Activated T-helper 9 cell treated with anti-CD3 and anti-CD28 coated beads, Interleukin-2, amount 50 U/mL, for 16 hours (primary cell): ENCODE results near the gene SP1.
"Not testable (repeated sequence)": the region's sequence is repeated elsewhere in the genome, so short reads cannot be mapped to it uniquely, and the experiment has no call there.

Experiments used
- DNase-seq: peaks from one replicate; pipeline ENCODE4 v3.0.0-alpha.2; 2020; ENCODE audit warnings: low read depth

The SP1 gene

DNA sequence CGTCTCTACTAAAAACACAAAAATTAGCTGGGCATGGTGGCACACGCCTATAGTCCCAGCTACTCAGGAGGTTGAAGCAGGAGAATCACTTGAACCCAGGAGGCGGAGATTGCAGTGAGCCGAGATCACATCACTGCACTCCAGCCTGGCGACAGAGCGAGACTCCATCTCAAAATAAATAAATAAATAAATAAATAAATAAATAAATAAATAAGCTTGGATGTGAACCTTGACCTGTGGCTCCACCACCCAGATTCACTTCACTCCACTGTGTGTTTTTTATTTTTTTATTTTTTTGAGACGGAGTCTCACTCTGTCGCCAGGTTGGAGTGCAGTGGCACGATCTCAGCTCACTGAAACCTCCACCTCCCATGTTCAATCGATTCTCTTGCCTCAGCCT is 18.3 kb upstream of the SP1 start:
- DNase-seq = not testable (repeated sequence)

DNA sequence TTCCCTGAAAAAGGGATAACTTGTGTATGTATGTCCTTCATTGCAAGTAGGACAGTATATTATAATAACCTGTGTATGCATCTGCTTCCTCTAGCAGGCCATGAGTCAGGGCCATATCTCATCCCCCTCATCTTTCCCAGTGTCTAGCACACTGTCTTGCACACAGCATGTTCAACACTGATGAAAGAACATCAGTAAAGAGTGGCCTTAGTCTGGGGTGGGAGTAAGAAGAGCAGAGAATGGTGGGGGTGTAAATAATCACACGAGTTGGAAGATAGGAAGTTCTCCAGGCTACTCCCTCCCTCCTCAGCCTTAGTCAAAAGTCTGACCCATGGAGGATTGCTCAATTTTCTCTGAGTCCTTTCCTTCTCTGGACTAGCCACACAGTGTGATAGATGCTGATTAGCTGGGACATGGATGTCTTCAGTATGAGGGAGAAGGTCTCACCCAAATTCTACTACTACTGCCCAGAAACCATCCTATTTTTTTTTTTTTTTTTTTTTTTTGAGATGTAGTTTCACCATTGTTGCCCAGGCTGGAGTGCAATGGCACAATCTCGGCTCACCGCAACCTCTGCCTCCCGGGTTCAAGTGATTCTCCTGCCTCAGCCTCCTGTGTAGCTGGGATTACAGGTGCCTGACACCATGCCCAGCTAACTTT is 14.6 kb upstream of the SP1 start:
- DNase-seq = no peak

DNA sequence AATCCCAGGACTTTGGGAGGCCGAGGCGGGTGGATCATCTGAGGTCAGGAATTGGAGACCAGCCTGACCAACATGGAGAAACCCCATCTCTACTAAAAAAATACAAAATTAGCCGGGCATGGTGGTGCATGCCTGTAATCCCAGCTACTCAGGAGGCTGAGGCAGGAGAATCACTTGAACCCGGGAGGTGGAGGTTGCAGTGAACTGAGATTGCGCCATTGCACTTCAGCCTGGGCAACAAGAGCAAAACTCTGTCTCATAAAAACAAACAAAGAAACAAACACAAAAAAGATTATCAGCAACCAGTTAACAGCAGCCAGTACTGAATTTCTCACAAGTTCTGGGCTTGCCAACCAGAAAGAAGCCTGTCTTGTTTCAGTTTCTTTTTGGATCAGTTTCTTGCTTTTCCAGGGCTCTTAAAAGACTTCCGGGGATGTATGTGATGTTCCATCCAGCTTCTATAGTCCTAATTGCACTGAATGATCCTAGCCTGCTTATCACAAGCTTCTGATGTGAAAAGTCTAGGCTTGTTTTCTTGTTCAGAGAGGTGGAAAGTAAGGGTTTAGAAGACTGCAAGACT is 6.3 kb upstream of the SP1 start:
- DNase-seq = not testable (repeated sequence)

DNA sequence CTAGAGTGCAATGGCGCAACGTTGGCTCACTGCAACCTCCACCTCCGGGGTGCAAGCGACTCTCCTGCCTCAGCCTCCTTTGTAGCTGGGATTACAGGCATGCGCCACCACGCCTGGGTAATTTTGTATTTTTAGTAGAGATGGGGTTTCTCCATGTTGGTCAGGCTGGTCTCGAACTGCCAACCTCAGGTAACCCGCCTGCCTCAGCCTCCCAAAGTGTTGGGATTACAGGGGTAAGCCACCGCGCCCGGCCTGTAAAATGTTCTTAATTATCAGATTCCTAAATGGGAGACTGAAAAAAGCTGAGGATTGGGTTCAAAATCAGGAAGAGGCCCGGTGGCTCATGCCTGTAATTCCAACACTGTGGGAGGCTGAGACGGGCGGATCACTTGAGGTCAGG is 5.7 kb upstream of the SP1 start:
- not testable (repeated sequence) for DNase-seq

DNA sequence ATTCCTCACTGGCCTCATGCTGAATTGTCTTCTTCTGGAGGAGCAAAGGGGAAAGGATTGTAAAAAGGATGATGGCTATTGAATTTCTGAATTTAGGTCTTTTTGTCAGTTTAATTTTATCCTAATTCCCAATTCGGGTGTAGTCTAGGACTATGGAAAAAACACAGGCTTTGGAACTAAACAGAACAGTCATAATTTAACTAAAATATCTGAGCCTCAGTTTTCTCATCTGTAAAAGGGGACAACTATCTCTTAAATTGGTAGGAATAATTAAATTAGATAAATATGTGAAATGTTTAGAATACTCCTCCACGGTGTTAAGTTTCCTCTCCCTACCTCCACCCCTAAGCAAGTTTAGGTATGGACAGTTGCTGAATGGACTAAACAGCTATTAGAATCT is 3.2 kb upstream of the SP1 start:
- DNase-seq = no peak

DNA sequence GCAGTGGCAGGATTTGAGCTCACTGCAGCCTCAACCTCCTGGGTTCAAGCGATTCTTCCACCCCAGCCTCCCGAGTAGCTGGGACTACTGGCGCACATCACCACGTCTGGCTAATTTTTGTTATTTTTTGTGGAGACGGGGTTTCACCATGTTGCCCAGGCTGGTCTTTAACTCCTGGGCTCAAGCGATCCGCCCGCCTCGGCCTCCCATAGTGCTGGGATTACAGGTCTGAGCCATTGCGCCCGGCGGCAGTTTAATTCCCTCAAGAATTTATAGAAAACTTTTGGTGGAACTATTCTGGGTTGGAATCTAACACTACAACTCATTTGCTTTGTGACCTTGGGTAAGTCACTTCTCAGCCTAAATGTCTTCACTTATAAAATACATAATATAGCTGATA is 1.8 kb upstream of the SP1 start:
- DNase-seq = no peak

DNA sequence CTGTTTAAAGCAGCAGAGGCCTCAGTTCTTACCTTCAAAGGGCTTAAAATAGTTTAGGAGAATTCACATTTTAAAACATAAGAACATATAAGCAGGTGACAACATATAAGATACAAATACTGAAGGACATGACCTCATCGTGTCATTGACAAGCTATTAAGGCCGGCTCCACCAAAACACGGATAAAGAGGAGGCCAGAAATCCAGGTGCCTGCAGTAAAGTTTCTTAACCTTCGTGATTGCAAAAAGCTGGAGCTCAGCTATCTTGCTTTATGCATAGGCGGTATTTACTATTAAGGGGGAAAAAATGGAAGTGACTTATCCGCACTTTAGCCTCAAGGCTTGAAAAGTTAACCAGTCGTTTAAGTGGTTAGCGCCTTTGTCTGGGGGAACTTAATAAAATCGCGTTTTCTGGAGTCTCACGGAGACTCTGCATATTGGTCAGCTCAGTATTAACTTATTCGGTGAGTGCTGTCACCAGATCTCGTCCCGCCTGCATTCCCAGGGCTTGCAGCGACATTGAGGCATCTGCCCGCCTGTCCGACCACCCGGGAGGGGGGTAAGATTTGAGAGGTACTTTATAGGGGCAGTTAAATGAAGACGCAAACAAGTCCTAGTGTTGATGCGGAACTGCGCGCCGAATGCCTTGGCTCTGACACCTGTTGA is 1.1 kb upstream of the SP1 start:
- no peak for DNase-seq

DNA sequence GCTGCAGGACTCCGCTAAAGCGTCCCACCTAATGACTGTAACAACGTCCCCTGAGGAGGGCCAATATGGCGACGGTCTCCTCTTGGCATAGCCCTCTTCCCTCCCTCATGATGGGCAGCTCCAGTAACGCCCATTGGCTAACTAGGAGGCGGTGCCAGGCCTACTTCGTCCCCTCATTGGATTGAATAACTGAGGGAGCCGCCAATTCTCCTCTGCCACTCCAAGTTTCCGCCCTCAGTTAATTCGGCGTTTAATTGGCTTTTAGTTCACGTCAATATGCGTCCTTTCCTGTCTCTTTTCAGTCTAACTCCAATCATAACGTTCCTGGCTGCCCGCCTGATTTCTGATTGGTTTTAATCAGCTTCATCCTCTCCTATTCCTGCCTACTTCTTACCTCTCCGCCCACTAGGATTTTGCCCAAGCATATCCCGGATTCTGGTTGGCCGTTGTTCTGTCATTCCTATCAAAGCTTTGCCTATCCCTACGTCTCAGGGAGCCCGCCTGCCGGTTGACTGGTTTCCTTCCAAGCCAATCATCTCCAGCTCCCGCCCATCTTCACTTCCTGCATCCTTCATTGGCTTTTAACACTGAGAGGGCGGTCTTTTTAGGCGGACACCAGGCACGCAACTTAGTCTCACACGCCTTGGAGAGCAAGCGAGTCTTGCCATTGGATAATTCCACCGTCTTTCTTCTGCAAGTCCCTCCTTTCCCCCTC is 430 bp upstream of the SP1 start:
- DNase-seq = peak; percentile 97

DNA sequence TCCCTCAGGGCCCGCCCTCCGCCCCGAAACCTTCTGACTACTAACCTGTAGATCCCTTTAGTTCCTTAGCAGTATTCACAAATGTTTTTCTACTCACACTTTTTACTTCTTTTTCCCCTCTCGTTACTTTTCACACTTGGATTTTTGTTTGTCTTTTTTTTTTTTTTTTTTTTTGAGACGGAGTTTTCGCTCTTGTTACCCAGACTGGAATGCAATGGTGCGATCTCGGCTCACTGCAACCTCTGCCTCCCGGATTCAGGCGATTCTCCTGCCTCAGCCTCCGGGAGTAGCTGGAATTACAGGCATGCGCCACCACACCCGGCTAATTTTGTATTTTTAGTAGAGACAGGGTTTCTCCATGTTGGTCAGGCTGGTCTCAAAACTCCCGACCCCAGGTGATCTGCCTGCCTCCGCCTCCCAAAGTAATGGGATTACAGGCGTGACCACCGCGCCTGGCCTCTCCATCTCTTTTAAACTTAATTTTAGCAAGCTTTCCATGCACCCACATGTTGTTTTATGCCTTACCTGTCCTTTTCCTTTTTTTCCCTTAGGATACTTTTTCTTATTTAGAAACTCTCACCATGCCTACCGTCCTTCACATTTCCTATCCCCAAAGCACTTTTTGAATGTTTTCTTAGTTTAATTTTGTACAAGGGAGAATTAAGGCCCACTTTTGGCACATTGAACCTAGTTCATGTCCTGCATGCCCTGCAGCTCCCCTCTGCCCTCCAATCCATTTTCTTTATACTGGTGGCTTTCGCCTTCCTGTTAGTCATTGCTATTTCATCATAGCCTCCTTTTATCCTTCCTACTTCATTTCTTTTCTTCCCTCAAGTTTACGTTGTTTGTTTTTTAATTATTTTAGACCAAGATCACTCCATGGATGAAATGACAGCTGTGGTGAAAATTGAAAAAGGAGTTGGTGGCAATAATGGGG is 1.1 kb downstream of the SP1 start:
- no peak for DNase-seq

DNA sequence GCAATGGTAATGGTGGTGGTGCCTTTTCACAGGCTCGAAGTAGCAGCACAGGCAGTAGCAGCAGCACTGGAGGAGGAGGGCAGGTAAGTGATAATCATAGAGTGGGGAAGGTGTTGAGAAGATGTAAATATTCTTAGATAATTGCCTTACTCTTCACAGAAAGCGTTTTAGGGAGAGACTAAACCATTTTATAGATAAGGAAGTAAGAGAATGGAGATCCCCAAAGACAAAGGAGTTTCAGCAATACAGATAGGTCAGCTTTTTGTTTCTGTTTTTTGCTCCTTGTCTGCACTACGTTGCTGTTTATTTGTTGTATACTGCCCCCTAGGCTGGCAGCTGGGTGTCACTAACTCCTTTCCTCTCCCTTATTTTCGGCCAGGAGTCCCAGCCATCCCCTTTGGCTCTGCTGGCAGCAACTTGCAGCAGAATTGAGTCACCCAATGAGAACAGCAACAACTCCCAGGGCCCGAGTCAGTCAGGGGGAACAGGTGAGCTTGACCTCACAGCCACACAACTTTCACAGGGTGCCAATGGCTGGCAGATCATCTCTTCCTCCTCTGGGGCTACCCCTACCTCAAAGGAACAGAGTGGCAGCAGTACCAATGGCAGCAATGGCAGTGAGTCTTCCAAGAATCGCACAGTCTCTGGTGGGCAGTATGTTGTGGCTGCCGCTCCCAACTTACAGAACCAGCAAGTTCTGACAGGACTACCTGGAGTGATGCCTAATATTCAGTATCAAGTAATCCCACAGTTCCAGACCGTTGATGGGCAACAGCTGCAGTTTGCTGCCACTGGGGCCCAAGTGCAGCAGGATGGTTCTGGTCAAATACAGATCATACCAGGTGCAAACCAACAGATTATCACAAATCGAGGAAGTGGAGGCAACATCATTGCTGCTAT is 2.0 kb downstream of the SP1 start:
- DNase-seq = peak; percentile 19

DNA sequence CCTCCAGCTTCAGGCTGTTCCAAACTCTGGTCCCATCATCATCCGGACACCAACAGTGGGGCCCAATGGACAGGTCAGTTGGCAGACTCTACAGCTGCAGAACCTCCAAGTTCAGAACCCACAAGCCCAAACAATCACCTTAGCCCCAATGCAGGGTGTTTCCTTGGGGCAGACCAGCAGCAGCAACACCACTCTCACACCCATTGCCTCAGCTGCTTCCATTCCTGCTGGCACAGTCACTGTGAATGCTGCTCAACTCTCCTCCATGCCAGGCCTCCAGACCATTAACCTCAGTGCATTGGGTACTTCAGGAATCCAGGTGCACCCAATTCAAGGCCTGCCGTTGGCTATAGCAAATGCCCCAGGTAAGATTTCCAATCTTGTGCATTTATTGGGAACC is 3.3 kb downstream of the SP1 start:
- no peak for DNase-seq

DNA sequence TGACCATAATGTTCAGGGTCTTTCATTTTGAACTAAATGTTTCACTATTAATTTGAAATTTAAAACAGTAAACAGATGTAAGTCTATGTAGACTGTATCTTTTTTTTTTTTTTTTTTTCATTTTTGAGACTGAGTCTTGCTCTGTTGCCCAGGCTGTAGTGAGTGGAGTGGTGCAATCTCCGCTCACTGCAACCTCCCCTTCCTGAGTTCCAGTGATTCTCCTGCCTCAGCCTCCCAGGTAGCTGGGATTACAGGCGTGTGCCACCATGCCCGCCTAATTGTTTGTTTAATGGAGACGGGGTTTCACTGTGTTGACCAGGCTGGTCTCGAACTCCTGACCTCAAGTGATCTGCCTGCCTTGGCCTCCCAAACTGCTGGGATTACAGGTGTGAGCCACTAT is 6.4 kb downstream of the SP1 start:
- not testable (repeated sequence) for DNase-seq

DNA sequence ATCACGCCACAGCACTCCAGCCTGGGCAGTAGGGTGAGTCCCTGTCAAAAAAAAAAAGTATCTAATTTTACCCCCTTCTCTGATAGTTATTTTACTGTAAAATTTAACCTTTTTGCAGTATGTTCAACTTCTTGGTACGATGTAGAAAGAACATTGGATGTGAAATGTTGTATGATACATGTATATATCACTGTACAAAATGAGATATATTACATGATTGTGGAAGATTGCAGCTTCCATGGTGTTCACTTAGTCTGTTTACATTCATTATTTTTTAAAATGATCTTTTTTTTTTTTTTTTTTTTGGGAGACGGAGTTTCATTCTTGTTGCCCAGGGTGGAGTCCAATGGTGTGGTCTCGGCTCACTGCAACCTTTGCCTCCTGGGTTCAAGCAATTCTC is 9.0 kb downstream of the SP1 start:
- no peak for DNase-seq

DNA sequence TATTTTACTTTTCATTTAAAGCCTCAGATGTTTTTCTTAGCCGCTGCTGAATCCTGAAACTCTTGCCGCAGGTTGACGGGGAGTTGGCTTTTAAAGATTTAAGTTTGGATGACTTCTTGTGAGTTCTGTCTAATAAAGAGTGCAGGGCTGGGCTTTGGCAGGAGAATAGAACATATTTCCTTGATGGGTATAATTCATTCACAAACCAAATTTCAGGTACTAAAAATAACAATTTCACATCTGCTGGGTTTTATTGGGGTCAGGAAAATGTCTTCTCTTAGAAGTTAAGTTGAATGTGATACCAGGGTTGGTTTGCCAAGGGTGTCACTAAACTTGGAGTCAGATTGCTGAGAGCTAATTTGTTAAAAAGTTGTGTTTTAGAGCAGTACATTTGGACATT is 9.7 kb downstream of the SP1 start:
- no peak for DNase-seq

DNA sequence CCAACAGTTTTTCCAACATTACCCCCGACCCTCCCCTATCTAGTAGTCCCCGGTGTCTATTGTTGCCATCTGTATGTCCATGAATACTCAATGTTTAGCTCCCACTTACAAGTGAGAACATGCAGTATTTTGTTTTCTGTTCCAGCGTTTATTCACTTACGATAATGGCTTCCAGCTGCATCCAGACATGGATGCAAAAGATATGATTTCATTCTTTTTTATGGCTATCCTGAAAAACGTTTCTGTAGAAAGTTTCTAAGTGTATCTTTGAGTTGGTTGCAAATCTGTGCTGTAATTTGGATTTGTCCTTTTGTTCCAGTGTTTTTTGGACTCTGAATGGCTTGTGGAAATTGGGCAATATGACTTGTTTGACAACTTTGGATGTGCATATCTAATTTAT is 11.7 kb downstream of the SP1 start:
- DNase-seq = no peak

DNA sequence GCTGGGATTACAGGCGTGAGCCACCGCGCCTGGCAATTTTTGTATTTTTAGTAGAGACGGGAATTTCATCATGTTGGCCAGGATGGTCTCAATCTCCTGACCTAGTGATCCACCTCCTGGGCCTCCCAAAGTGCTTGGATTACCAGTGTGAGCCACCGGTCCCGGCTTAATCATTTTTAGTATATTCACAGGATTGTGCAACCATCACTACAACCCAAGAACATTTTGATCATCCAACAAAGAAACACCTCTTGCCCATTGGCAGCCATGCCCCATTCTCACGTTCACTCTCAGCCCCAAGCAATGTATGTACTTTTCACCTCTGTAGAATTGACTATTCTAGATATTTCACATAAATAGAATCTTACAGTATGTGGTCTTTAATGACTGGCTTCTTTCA is 19.9 kb downstream of the SP1 start:
- no peak for DNase-seq

DNA sequence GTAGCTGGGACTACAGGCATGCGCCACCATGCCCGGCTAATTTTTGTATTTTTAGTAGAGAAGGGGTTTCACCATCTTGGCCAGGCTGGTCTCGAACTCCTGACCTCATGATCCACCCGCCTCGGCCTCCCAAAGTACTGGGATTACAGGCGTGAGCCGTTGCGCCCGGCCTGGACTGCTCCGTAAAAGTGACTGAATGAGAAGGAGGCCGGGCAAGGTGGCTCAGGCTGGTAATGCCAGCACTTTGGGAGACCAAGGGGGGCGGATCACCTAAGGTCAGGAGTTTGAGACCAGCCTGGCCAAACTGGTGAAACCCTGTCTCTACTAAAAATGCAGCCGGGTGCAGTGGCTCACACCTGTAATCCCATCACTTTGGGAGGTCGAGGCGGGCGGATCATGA is 22.4 kb downstream of the SP1 start:
- not testable (repeated sequence) for DNase-seq

DNA sequence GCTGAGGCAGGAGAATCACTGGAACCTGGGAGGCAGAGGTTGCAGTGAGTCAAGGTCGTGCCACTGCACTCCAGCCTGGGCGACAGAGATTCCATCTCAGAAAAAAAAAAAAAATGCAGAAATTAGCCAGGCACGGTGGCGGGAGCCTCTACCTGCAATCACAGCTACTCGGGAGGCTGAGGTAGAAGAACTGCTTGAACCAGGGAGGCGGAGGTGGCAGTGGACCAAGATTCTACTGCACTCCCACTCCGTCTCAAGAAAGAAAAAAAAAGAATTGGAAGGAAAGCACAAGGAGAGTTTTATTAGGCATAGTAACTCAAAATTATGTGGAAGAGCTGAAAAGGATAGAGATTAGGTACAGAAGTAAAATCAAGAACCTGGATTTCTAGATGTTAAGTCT is 22.9 kb downstream of the SP1 start:
- no peak for DNase-seq

DNA sequence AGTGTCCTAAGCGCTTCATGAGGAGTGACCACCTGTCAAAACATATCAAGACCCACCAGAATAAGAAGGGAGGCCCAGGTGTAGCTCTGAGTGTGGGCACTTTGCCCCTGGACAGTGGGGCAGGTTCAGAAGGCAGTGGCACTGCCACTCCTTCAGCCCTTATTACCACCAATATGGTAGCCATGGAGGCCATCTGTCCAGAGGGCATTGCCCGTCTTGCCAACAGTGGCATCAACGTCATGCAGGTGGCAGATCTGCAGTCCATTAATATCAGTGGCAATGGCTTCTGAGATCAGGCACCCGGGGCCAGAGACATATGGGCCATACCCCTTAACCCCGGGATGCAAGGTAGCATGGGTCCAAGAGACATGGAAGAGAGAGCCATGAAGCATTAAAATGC is 31.0 kb downstream of the SP1 start:
- DNase-seq = no peak

DNA sequence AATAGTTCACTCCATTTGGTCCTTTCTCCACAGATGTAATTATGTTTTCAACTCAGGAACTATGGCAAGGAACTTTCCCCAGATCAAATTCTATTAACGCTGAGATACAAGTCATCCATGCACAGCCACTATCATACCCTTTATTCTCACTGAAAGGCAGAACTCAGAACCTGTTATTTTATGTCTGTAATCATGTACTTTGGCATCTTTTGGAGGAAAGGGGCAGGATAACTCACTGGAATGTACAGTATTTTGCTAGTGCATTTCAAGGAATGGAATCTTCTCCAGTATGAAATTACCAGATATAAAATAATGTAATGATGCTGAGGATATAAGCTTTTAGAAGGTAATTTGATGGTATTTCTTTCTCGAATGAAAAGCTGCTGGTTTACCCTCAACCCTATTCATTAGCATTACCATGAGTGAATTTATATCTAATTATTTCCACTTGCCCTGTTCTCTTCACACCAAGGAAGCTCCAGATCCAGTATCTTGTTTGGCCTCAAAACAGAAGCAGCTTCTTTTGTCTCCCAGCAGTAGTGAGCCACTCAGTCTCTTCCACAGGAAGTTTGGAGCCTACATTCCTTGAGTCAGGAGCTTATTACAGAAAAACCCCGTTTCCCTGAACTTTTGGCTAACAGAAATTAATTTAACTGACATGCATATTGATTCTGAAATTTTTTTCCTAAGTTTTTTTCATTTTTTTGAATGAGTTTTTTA is 33.7 kb downstream of the SP1 start:
- no peak for DNase-seq
